AG08395 (cell line): ENCODE results near the gene PPTC7.
"Not testable (repeated sequence)": the region's sequence is repeated elsewhere in the genome, so short reads cannot be mapped to it uniquely, and the experiment has no call there.

Experiments used
- DNase-seq: peaks from one replicate; pipeline ENCODE4 v3.0.0; 2012; ENCODE audit warnings: mixed read lengths, low spot score

PPTC7 gene

DNA sequence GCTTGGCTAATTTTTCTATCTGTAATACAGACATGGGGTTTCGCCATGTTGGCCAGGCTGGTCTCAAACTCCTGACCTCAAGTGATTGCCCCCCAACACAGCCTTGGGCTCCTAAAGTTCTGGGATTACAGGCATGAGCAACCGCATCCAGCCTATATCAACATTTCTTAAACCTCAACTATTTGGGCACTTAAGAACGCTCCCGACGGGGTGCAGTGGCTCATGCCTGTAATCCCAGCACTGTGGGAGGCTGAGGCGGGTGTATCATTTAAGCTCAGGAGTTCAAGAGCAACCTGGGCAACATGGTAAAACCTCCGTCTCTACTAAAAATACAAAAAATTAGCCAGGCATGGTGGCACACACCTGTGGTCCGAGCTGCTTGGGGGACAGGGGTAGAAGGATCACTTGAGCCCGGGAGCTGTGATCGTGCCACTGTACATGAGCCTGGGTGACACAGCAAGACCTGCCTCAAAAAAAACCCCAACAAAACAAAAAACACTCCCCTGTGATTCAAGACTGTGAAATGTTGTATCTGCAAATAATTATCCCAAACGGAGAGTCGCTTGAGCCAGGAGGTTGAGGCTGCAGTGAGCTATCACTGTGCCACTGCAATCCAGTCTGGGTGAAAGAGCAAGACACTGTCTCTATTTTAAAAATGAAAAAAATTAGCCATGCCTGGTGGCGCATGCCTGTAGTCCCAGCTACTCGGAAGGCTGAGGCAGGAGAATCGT, 21.5 kb downstream of the PPTC7 start:
- peak; percentile 45 for DNase-seq

GRCh38 chr12:110560946-110561345, 22.2 kb downstream of the PPTC7 start:
- DNase-seq, result no peak

GRCh38 chr12:110560048-110560447, 23.1 kb downstream of the PPTC7 start:
- DNase-seq, result no peak

DNA sequence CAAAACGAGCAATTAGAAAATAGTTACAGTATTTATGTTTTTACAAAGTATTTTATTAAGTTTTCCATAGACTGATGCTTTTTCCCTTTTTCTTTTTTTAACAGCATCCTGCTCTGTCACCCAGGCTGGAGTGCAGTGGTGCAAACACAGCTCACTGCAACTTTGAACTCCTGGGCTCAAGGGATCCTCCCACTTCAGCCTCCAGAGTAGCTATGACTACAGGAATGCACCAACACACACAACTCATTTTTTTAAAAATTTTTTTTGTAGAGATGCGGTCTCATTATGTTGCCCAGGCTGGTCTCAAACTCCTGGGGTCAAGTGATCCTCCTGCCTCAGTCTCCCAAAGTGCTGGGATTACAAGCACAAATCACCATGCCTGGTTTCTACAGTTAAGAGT, 24.2 kb downstream of the PPTC7 start:
- not testable (repeated sequence) for DNase-seq

DNA sequence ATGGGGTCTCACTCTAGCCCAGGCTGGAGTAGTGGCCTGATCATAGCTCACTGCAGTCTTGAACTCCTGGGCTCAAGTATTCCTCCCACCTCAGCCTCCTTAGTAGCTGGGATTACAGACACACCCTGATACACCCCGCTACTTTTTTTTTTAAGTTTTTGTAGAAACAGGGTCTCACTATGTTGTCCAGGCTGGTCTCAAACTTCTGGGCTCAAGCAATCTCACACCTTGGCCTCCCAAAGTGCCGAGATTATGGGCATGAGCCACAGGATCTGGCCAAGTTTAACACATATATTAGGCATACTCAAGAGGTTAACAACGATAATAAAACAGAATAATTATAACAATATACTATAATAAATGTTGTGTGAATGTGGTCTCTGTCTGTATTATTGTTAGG, 25.8 kb downstream of the PPTC7 start:
- DNase-seq, result no peak

DNA sequence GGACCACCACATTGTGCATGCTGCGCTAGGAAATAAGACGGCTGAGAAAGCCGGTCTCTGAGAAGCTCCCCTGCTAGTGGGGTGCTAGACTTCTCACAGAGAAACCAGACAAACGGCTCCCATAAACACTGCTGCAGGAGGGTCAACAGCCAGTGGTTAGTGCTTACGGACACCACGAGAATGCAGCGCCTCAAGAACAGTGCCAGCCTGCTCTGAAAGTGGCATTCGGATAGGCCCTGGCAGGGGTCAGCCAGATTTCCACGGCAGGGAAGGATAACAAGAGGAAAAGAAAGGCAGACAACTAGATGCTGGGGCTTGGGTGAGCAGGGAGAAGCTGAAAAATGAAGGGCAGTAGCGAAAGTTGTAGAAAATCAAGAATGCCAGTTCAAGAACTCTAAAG, 26.4 kb downstream of the PPTC7 start:
- no peak for DNase-seq

- peak; percentile 60 for DNase-seq
Observed at GRCh38 chr12:110555577-110556406, 27.3 kb downstream of the PPTC7 start.

GRCh38 chr12:110554184-110554583, 28.9 kb downstream of the PPTC7 start:
- DNase-seq, result no peak

GRCh38 chr12:110550981-110551380, 32.1 kb downstream of the PPTC7 start:
- no peak for DNase-seq

- DNase-seq, result no peak
Observed at GRCh38 chr12:110549716-110550115, 33.4 kb downstream of the PPTC7 start.

GRCh38 chr12:110548678-110549077, 34.4 kb downstream of the PPTC7 start:
- DNase-seq, result peak; percentile 39

- DNase-seq, result no peak
Observed at GRCh38 chr12:110547090-110547489, 36.0 kb downstream of the PPTC7 start.

- peak; percentile 77 for DNase-seq
Observed at GRCh38 chr12:110546339-110546738, 36.8 kb downstream of the PPTC7 start.

DNA sequence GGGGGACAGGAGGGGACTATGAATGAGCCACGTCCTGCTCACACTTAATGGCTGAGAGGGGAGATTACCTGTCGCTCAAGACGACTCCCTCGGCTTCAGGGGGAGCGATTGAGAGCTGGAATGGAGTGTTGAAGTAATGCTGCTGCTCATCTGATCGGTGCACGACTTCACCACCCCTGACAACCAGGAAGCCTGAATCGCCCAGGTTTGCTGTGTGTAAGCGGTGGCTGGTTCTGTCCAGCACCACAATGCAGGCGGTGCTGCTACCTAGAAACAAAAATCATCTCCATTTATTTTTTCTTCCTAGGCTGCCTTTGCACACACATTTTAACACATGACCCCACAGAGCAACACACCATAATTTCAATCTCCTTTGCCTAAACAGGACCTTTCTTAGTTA, 37.3 kb downstream of the PPTC7 start:
- no peak for DNase-seq

- not testable (repeated sequence) for DNase-seq
Observed at GRCh38 chr12:110545259-110545658, 37.9 kb downstream of the PPTC7 start.

DNA sequence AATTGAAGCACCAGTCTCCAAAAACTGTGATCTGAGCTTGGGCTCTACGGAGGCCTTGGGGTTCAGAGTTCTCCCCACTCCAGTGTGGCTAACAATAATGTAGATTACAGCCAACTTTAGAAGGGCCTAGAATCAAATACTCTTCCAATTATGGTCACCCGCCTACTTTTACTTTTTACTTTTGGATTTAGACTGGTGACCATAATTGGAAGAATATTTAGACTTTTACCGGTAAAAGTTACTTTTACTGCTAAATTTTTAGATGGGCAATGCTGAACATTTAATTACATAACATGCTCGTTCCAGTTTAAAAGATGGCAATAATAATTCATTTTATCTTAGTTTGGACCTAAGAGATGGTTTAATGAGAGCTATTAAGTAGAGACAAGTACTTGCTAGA, 39.2 kb downstream of the PPTC7 start:
- no peak for DNase-seq

- DNase-seq, result peak; percentile 10
Observed at GRCh38 chr12:110543252-110543959, 39.7 kb downstream of the PPTC7 start.

DNA sequence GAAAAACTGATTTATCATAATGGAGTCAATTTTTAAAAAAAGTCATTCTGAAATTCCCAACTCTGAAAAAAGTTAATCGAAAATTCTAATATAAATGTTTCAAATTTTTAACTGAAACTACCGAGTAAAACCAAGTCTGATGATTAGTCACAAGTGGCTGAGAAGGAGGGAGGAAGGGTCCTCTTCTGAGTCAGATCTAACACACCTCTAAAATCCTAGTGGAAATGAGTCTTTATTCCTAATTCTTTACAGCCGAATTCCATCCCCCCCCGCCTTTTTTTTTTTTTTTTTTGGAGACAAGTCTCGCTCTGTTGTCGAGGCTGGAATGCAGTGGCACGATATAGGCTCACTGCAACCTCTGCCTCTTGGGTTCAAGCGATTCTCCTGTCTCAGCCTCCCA, 43.1 kb downstream of the PPTC7 start:
- peak; percentile 13 for DNase-seq

- no peak for DNase-seq
Observed at GRCh38 chr12:110538869-110539622, 44.1 kb downstream of the PPTC7 start.

DNA sequence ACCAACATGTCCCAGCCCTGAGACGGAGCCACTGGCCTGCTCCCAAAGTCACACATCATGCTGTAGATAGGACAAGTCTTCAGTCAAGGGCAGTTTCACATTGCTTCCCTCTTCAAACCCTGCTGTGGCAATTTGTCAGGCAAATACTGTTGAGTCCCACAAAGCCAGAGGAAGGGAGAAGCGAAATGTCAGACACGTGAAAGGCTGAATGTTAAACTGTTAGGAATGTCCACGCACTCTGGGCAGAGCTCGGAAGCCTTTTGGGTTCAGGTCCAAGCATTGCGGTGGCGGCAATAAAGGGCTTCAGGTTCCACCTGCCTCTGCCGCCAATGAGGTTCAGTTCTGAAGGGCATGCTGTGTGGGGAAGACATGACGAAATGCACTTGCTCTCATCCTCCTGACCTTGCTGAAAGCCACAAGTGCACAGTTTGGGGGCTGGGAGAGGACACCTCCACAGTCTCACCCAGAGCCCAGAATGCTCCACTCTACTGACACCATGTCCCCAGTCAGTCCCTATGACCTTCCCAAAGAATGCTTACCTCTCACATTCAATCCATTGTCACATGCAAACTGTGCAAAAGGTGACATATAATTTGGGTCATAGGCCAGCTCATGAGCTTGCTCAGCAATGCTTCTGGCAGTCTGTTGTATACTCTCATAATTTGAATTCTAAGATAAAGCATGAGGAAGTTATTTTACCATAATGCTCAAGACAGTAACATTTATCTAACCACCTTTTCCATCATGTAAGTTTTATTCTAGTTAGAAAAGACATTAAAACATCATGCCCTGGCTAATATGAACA, 45.3 kb downstream of the PPTC7 start:
- no peak for DNase-seq
